ENCODE results near the gene LNX2.

DNA sequence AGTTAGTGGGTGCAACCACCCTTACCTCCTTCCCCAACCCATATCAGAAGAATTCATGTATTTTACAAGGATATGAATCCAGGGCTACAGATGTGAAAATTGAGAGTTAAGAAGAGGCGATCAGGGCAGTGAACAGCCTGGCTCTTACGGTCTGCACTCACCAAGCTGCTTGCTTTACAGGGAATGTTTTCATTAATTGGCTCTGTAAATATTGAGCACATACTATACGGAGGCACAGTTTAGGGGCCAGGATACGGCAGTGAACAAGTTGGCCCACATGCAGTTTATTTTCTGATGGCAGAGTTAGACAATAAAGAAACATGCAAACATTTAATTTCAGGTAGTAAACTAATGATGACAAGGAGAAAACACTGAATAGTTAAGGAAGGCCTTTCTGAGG is 7.8 kb upstream of the LNX2 start:
- TF ChIP-seq, protein P1, sequence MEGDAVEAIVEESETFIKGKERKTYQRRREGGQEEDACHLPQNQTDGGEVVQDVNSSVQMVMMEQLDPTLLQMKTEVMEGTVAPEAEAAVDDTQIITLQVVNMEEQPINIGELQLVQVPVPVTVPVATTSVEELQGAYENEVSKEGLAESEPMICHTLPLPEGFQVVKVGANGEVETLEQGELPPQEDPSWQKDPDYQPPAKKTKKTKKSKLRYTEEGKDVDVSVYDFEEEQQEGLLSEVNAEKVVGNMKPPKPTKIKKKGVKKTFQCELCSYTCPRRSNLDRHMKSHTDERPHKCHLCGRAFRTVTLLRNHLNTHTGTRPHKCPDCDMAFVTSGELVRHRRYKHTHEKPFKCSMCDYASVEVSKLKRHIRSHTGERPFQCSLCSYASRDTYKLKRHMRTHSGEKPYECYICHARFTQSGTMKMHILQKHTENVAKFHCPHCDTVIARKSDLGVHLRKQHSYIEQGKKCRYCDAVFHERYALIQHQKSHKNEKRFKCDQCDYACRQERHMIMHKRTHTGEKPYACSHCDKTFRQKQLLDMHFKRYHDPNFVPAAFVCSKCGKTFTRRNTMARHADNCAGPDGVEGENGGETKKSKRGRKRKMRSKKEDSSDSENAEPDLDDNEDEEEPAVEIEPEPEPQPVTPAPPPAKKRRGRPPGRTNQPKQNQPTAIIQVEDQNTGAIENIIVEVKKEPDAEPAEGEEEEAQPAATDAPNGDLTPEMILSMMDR (conservative IDR thresholded peaks at IDR 0.05; ENCODE audit: low read depth, low read length), result no peak
- no peak for TF ChIP-seq POLR2A (IDR thresholded peaks at IDR 0.05; ENCODE audit: low read depth, low read length)
- TF ChIP-seq, protein P2, sequence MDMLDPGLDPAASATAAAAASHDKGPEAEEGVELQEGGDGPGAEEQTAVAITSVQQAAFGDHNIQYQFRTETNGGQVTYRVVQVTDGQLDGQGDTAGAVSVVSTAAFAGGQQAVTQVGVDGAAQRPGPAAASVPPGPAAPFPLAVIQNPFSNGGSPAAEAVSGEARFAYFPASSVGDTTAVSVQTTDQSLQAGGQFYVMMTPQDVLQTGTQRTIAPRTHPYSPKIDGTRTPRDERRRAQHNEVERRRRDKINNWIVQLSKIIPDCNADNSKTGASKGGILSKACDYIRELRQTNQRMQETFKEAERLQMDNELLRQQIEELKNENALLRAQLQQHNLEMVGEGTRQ (IDR thresholded peaks at IDR 0.05; ENCODE audit: low read depth, low read length), result no peak
